Left lobe of liver (tissue), 2 donors: ENCODE data around the gene IDI1. TPM values are rescaled to one million over a fixed set of nuclear protein-coding genes. Genes with fewer than 3 reads are reported as not detected.
A peak's percentile ranks its signal among the peaks of the same experiment; 100 is the strongest.
"Not testable (repeated sequence)": the region's sequence is repeated elsewhere in the genome, so short reads cannot be mapped to it uniquely, and the experiment has no call there.

Source experiments
- ATAC-seq: fragments of 200-7000 bp; cut with Tn5 transposase; one replicate; pipeline ENCODE4 v1.9.1; 2020; ENCODE audit warnings: mild to moderate bottlenecking, moderate library complexity
- DNase-seq: peaks from one replicate; pipeline ENCODE4 v3.0.0-alpha.2; 2020; ENCODE audit warnings: low spot score
- total RNA-seq: library from RNA; stranded (reverse); gene quantifications from one replicate; pipeline ENCODE4 v1.2.1, GENCODE V29; 2021
- donor health status: DM: no; HTN: no; CAD: no; lungs with moderate emphysema.
- donor health status: DM: no; HTN: yes; CAD: no.

Gene IDI1
- 22.7 TPM for total RNA-seq

DNA sequence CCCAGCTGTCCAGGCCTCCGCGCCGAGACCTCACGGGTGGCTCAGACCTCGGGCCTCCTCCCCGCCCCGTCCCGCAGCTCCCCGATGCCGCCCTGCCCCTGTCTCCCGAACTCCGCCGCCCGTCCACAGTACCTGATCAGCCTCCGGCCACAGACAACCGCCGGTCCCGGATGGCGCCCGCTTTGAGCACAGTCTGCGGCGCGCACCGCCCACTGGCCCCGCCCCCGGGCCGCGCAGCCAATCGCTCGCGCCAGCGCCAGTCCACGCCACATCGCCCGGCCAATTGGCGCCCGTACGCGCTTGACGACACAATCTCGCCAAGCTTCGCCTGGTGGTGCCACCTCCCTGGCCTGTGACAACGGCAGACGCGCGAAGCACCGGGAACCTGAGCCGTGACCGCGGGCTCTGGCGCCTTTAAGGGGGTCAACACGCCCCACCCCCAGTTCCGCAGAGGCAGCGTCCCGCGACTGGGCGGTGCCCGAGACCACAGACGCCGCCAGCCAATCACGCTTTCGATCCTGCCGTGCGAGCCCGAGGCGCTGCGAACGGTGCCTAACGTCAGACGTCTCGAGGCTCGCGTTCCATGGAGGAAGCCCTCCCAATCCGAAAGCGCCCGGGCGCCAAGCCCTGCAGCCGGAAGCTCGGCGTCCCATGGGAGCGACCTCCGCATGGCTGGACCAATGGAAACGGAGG, at the start of gene IDI1:
Gene IDI1, minus strand, starts transcription at position 388 of the 693 bp plus-strand sequence. Its CDS starts 116 bp downstream, at position 272.
- peak; percentile 99 for DNase-seq
- peak; percentile 86 for ATAC-seq

DNA sequence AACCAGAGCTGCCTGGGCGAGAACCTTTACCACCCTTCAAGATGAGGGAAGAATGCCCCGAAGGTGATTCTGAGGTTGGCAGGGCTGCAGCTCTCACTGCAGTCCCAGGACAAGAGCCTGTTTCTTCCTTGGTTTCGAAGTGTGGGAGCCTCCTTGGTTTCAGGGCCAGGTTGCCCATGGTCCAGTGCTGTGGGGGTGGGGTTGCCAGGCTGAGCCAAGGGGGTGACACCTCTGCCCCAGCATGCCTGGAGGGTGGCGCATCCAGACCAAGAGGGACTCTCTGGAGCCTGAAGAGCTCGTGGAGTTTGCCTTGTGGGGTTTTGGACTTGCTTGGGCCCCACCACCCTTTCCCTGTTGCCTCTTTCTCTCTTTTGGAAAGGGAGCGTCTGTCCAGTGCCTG, 48.5 kb upstream of the IDI1 start:
- DNase-seq (peak; percentile 35), ATAC-seq (no peak)

DNA sequence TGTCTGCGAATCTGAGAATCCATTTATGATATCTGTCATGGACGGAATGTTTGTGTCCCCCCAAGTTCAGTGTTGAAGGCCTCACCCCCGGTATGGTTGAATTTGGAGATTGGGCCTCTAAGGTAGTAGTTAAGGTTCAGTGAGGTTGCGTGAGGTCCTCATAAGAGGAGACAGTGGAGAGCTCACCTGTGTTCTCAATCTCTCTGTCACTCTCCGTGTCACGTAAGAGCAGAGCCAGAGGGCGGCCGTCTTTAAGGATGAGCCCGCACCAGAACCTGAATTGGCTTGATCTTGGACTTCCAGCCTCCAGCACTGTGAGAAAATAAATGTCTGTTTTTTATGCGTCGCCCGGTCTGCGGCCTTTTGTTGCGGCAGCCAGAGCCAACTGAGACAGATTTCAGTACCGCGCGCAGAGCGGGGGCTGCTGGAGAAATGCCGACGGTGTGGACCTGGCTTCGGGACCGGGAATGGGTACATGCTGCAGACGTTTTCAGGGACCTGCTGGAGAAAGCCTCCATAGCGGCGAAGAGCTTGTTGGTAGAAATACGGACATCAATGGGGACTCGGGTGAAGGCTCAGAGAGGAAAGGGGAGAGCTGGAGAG, 47.5 kb upstream of the IDI1 start:
- ATAC-seq (no peak), DNase-seq (peak; percentile 27)

DNA sequence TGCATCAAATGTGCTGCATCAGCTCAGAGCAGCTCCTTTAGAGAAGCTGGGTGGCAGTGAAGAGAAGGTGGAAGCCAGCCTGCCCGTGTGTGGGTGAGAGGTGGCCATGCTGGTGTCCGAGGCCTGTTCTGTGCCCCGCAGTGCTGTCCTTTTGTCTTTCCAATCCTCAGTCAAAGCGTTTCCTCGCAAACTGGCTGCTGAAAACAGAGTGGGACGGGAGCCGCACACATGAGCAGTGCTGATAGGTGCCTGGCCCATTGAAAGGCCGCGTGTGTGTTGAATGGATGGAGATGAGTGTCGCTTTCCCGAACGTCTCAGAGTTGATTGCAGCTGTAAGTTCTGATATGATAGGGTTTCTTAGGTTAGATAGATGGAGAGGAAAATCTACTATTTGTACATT, 46.6 kb upstream of the IDI1 start:
- no peak for ATAC-seq
- DNase-seq = peak; percentile 21

DNA sequence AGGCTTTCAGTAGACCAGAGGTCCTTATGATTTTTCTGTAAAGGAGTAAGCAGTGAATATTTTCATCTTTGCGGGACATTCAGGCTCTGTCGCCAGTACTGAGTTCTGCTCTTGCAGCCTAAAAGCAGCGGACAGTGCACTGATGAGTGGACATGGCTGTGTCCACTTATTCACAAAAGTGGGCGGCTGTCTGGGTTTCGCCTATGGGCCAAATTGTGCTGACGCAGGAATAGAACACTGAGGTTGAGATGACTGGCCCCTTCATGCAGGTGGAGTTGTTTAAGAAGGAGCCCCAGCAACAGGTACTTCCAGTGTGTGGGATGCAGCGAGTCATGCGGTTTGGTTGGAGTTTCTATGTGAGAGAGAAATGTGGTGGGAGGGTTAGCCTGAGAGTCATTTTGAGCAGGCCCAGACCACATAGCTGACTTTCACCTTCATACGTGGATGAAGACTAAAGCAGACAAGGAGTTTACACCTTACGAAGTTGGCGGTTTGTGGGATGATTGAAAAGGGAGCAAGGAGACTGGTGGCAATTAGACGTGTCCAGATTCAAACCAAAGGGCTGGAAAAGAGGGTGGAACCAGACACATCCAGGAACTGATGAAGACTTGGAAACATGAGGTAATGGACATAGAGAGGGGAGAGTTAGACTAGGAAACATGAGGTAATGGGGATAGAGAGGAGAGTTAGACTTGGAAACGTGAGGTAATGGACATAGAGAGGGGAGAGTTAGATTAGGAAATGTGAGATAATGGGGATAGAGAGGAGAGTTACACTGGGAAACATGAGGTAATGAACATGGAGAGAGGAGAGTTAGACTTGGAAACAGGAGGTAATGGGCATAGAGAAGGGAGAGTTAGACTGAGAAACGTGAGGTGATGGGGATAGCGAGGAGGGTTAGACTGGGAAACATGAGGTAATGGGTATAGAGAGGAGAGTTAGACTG, 45.5 kb upstream of the IDI1 start:
- peak; percentile 24 for DNase-seq
- ATAC-seq = no peak

DNA sequence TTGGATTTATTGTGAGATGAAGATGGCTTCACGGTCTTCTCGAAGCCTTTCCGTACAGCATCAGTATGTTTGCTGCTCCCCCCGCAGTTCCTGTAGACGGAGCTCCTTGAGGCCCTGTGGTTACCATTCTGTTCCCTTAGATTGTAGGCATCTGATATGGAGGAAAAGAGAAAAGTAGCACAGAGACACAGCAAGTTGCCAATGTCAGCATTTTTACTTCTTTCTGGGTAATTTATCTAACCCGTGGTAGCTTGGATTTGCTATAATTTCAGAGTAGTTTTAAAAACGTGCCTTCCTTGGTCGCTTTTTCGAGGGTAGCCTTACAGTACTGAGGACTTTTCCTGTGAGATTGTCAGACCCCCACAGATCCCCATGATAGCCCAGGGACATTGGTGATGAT, 44.8 kb upstream of the IDI1 start:
- DNase-seq (no peak), ATAC-seq (no peak)

DNA sequence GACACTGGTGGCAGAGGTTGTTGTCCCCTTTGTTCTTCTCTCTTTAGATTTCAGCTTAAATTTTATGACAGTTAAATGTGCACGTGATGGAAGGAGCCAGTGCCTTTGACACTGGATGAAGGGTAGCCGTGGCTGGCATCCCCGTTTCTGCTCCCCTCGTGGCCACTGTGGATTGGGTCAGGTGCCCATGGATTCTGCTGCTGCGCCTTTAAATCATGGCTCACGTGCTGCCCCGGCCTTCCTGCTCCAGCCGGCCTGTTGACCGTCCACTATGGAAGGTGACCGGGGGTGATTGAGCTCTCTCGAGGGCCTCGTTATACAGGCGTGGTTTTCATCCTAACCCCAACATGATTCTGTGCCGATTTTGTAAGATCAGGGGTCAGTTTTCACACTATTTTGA, 41.8 kb upstream of the IDI1 start:
- DNase-seq (no peak), ATAC-seq (no peak)

DNA sequence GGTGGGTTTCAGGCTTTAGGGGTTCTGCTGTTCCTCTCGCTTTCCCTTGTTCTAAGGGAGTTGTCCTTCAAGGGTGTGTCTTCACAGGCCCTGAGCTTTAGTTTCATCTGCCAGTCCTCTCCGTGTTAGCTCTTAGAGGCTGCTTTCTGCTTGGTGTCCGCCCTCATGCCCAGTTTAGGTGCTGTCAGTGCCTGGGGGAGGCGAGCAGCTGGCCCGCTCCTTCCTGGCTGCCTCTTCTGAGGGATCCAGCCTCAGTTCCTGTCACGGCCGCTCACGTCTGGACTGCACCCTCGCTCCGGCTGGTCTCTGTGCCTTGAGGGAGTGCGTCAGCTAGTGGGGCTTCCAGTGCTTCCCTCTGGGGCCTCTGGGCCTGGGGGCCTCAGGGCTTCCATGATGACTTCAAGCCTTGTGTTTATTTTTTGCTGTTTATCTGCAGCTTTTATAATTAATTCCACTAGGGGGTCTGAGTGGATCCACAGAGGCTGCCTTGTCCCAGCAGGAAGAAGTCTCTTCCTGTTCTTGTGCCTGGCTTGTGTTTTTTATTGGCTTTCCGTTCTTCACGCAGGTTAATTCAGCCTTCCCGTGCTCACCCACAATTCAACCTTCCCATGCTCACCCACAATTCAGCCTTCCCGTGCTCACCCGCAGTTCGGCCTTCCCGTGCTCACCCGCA, 40.2 kb upstream of the IDI1 start:
- ATAC-seq (no peak), DNase-seq (no peak)

DNA sequence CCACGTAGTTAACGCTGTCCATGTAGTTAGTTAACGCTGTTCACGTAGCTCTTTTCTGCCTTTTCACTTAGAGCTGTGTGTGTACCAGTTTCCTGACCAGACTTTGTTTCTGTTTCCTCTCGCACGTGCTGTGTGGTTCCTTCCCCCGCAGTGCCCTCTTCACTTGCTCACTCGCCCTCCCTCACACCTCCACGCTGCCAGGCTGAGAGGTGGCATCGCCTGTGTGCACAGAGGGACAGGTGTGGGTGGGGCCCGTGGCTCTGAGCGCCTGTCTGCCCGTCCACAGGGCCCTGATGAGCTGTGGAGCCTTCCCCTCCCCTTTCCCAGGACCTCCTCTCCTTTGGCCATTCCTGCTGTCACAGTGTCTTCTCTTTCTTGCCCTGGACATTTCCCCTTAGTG, 37.9 kb upstream of the IDI1 start:
- no peak for ATAC-seq
- DNase-seq = no peak

DNA sequence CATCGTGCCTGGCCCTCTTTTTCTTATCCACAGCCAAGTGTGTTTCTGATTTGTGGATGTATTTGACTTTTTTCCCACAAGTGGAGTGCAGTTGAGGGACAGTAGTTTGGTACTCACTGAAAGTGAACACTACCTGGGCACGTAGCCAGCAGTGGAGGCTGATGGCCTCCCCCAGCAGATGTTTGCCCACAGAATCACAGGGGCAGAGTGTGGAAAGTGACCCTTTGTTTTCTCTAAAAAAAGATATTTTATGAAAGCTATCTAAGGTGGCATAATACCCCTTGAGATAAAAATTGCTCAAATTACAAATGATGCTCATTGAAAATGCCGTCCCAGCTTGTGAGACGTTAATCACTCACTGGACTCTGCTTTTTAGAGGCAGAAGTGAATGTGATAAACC, 36.3 kb upstream of the IDI1 start:
- DNase-seq (no peak), ATAC-seq (no peak)

DNA sequence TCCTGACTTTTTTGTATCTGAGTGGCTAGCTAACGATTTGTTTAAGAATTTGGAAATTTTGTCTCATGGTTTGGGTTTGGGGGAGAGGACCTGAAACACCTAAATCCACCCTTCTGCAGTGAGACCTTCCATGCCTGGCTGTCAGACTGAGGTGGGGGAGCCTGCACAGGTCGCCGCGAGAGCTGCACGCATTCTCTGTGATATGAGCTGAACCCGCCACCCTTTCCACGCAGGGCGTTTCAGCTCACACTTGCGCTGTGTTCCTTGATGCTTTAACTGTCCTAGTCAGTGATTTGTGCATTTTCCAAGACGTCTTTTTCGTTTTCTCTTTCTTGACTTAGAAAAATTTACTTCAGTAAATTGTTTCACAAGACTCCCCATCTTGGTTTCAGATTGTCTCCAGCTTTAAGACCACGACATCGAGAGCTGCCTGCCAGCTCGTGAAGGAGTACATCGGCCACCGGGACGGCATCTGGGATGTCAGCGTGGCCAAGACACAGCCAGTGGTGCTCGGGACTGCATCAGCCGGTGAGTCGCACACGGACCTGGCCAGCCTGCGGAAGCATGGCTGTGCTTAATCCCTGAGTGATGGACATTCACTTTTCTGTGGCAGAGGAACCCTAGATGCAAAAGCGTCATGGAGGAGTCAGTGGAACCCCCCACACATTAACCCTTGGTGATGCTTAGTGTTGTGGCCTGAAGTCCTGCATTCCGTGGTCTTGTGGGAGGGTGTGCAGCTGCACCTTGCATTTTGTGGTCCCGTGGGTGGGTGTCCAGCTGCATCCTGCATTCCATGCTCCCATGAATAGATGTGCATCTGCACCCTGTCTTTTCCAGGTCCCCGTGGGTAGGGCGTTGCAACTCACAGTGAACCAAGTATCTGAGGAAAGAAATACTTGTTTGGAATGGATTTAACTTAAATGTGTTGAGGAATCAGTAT, 35.4 kb upstream of the IDI1 start:
- ATAC-seq = no peak
- no peak for DNase-seq

DNA sequence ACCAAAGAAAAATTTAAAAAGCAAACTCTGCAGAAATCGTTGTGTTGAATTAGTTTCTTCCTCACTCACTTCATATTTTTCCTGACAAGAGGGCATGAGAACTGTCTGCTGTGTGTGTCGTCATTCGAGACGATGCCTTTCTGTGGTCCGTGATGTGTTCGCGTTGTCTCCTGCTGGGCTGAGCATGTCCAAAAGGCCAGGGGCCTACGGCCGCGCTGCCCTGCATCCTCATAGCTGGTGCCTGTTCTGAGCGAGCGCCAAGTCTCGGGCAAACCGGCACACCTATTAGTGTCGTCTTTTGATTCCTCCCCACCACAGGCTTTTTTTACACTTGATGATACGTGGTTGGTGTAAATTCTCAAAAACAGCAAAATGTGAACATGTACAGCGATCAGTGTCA, 34.7 kb upstream of the IDI1 start:
- ATAC-seq = no peak
- DNase-seq = no peak

DNA sequence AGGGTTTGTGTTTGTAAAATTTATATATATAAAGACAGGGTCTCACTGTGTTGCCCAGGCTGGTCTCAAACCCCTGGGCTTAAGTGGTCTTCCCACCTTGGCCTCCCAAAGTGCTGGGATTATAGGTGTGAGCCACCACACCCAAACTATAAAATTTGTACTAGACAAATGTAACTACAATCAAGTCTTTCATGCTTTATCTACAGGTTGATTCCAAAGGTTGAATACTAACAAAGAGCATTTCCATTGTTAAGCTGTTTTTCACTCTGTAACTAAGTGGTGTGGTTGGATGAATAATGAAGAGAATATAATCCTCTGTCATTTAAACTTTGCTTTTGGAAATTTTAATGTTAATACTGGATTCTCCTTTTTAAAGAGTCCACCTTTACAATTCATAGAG, 29.7 kb upstream of the IDI1 start:
- ATAC-seq = no peak
- DNase-seq = no peak

DNA sequence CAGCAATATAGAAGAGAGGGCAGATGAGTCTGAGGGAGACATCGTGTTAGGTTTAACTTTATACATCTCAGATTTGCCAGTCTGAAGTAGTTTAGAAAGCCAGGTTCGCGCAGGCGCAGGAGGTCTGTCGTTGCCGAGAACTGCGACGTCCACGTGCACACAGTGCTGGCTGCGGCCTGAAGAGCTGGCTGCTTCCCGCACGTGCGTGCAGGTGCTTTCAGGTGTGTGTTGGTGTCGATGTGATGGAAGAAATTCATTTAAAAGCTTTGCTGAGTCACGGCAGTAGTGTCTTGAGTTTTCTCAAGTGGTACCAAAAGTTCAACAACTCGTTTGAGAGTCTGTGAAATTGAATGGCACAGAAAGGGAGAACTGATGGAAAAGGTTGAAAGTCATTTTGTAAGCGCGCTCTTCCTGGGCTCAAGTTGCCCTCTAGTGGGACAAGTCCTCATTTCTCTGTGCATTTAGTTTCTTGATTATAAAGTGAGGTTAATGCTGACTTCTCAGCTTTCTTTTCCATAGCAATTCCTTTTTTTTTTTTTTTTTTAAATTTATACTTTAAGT, 25.9 kb upstream of the IDI1 start:
- ATAC-seq (peak; percentile 72), DNase-seq (no peak)

DNA sequence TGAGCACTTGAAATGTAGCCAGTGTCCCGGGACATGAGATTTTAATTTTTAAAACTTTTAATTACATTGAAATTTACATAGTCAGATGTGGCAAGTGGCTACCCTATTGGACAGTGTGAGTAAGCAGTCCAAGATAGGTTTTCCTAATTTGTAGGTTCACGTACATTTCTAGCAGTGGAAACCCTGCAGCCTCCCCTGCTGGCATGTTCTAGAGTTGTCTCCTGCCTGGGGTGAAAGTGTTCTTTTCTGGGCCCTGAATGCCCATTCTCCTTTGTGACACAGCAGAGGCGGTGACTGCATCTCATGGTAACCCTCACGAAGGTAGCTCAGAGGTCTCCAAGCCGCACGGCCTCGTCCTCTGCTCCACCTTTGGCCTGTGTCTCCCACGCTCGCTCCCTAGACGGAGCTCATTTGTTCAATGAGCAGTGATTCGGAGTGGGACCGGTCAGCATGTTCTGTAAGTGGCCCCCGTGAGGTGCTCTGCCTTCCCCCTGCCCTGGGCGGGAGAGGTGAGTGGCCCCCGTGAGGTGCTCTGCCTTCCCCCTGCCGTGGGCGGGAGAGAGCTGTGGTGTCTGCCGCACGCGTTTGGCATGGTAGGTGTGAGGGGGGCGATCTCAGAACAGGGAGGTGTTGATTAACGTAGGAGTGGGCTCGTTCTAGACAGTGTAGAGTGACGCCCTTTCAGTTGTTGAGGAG, 25.3 kb upstream of the IDI1 start:
- ATAC-seq = peak; percentile 13
- no peak for DNase-seq

DNA sequence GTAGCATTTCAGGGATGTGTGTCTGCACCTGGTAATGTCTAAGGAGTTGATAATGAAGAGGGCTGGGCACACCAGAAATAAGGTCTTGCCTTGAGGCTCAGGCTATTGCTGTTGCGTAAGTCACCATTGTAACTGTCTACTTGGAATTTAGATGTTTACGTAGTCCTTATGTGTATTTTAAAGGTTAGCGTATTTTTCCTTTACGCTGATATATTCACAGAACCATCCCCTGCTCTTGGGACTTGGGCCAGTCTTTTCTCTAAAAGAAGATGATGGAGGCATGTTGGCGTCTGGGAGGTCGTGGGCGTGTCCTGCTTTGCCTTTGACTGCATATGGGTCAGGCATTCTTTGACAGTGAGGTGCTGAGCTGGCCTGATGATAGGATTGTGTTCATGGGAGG, 22.0 kb upstream of the IDI1 start:
- no peak for DNase-seq
- ATAC-seq = no peak

DNA sequence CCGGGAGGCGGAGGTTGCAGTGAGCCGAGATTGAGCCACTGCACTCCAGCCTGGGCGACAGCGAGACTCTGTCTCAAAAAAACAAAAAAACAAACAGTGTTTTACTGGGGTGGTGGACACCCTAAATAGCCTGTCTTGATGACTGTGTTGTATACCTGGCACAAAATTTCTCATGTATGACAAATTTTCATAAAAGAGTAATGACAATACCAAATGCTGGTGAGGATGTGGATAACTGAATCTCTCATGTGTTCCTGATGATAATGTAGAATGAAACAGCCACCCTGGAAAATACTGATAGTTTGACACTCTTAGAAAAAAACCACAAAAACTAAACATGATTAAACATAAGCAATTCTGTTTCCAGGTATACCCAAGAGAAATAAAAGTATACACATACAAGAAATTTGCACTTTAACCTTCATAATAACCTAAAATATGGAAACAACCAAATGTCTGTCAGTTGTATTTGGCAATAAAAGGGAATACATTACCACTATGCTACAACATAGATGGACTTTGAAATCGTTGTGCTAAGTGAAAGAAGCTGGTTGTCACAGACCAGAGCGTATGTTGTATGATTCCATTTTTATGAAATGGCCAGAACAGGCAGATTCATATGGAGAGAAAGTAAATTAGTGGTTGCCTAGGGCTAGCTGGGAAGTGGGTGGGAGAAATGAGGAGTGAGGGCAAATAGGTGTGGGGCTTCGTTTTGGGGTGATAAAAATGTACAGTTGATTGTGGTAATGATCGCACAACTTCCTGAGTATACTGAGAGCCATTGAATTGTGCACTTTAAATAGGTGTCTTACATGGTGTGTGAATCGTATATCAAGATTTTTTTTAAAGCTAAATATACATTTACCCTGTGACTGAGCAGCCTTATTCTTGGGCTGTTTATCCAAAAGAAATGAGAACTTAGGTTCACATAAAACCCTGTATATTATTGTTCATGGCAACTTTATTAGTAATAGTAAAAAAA, 19.8 kb upstream of the IDI1 start:
- DNase-seq (no peak), ATAC-seq (peak; percentile 71)

DNA sequence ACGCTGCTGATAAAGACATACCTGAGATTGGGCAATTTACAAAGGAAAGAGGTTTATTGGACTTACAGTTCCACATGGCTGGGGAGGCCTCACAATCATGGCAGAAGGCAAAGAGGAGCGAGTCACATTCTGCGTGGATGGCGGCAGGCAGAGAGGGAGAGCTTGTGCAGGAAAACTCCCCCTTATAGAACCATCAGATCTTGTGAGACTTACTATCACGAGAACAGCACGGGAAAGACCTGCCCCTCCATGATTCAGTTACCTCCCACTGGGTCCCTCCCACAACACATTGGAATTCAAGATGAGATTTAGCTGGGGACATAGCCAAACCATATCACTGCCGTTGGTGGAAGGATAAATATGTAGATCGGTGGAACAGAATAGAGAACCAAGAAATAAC, 17.8 kb upstream of the IDI1 start:
- not testable (repeated sequence) for DNase-seq, ATAC-seq
